SK-N-SH treated with all-trans-retinoic acid at 6 μM for 48 hours (cell line): ENCODE measurements around the gene MLKL.

Source experiments
- ARNTL ChIP-seq: fragments of 450-650 bp; formaldehyde crosslinking; IDR thresholded peaks from 2 replicates; pipeline ENCODE4 v1.5.0; 2020; ENCODE audit warnings: low read depth, mild to moderate bottlenecking, moderate library complexity, borderline replicate concordance
- CSRNP3 ChIP-seq: fragments of 250-450 bp; sonication (Bioruptor Pico); IDR thresholded peaks from 2 replicates; pipeline ENCODE4 v1.5.1; 2021; ENCODE audit warnings: mild to moderate bottlenecking, moderate library complexity
- GLIS3 ChIP-seq: fragments of 250-450 bp; sonication (Bioruptor Pico); IDR thresholded peaks from 2 replicates; pipeline ENCODE4 v1.5.0; 2020; ENCODE audit warnings: mild to moderate bottlenecking, moderate library complexity
- OSR1 ChIP-seq: fragments of 250-450 bp; sonication (Bioruptor Pico); IDR thresholded peaks from 2 replicates; pipeline ENCODE4 v1.8.0; 2022; ENCODE audit warnings: moderate library complexity, mild to moderate bottlenecking, inconsistent platforms
- PATZ1 ChIP-seq: fragments of 250-450 bp; sonication (Bioruptor Pico); IDR thresholded peaks from 2 replicates; pipeline ENCODE4 v1.8.0; 2020; ENCODE audit warnings: mild to moderate bottlenecking, moderate library complexity, borderline replicate concordance
- POU6F1 ChIP-seq: fragments of 250-450 bp; sonication (Bioruptor Pico); IDR thresholded peaks from 2 replicates; pipeline ENCODE4 v1.8.0; 2021; ENCODE audit warnings: low read depth, mild to moderate bottlenecking, moderate library complexity, borderline replicate concordance
- PPARA ChIP-seq: fragments of 250-450 bp; sonication (Bioruptor Pico); IDR thresholded peaks from 2 replicates; pipeline ENCODE4 v1.5.0; 2020; ENCODE audit warnings: mild to moderate bottlenecking, borderline replicate concordance
- SNAI2 ChIP-seq: fragments of 250-450 bp; sonication (Bioruptor Pico); IDR thresholded peaks from 2 replicates; pipeline ENCODE4 v1.5.0; 2020; ENCODE audit warnings: mild to moderate bottlenecking, moderate library complexity
- TCF4 ChIP-seq: fragments of 250-450 bp; sonication (Bioruptor Pico); IDR thresholded peaks from 2 replicates; pipeline ENCODE4 v1.8.0; 2021; ENCODE audit warnings: mild to moderate bottlenecking, moderate library complexity, borderline replicate concordance
- TOX ChIP-seq: fragments of 250-450 bp; sonication (Bioruptor Pico); IDR thresholded peaks from 2 replicates; pipeline ENCODE4 v1.8.0; 2021; ENCODE audit warnings: mild to moderate bottlenecking, moderate library complexity, borderline replicate concordance
- ZFP3 ChIP-seq: fragments of 250-450 bp; sonication (Bioruptor Pico); IDR thresholded peaks from 2 replicates; pipeline ENCODE4 v1.5.0; 2020; ENCODE audit warnings: mild to moderate bottlenecking, moderate library complexity
- ZFP30 ChIP-seq: fragments of 450-650 bp; formaldehyde crosslinking; IDR thresholded peaks from 2 replicates; pipeline ENCODE4 v1.5.0; 2022; ENCODE audit warnings: mild to moderate bottlenecking, moderate library complexity
- ZNF70 ChIP-seq: fragments of 450-650 bp; formaldehyde crosslinking; IDR thresholded peaks from 2 replicates; pipeline ENCODE4 v1.5.0; 2020; ENCODE audit warnings: mild to moderate bottlenecking, moderate library complexity

- no peak for TF ChIP-seq SNAI2 (CRISPR knock-in tag)
- TF ChIP-seq CSRNP3: no peak
- TF ChIP-seq ZFP3 (CRISPR knock-in tag): no peak
- TF ChIP-seq ZFP30 (CRISPR knock-in tag): no peak
- TF ChIP-seq GLIS3 (CRISPR knock-in tag): no peak
- TF ChIP-seq PATZ1: no peak
- TF ChIP-seq PPARA (CRISPR knock-in tag): no peak
- no peak for TF ChIP-seq ZNF70 (CRISPR knock-in tag)
- no peak for TF ChIP-seq TCF4
- TF ChIP-seq ARNTL (CRISPR knock-in tag): no peak
- TF ChIP-seq TOX: no peak
- TF ChIP-seq POU6F1: no peak
- no peak for TF ChIP-seq OSR1 (CRISPR knock-in tag)
Measured at GRCh38 chr16:74660383-74660782, 40.3 kb downstream of the MLKL start.
